Natural killer cell (primary cell): Measurements from ENCODE around the gene S1PR1. TPM values are rescaled to one million over a fixed set of nuclear protein-coding genes. Genes with fewer than 3 reads are reported as not detected.

Experiments used
- ATAC-seq, 3 donors: fragments of 150-1000 bp in 2 of 3; fragments of 200-7000 bp in 1 of 3; cut with Tn5 transposase; 1 replicate in 1 of 3; 2 replicates in 2 of 3; pipeline ENCODE4 v1.10.0; 2021; ENCODE audit warnings: mild to moderate bottlenecking in 2 of 3, moderate library complexity in 2 of 3
- DNase-seq, 2 donors: peaks; one replicate each; pipeline versions ENCODE4 v3.0.0 to v3.0.0-alpha.2; 2013 to 2021; ENCODE audit warnings: mixed read lengths in 1 of 2
- H3K27ac ChIP-seq: one replicate; pipeline ENCODE4 v1.5.1; 2013; ENCODE audit warnings: mild to moderate bottlenecking, low read length
- H3K27me3 ChIP-seq: one replicate; pipeline ENCODE4 v1.6.1; 2013; ENCODE audit warnings: low read length; ENCODE audit not compliant: control insufficient read depth, insufficient read depth
- H3K36me3 ChIP-seq: one replicate; pipeline ENCODE4 v1.6.1; 2013; ENCODE audit warnings: low read length; ENCODE audit not compliant: control insufficient read depth, insufficient read depth
- H3K4me1 ChIP-seq: one replicate; pipeline ENCODE4 v1.6.1; 2013; ENCODE audit warnings: low read length; ENCODE audit not compliant: control insufficient read depth, insufficient read depth
- H3K4me3 ChIP-seq: one replicate; pipeline ENCODE4 v1.5.1; 2013; ENCODE audit warnings: low read length
- H3K9me3 ChIP-seq: one replicate; pipeline ENCODE4 v1.6.1; 2013; ENCODE audit warnings: low read length; ENCODE audit not compliant: control insufficient read depth, insufficient read depth
- H3K27ac Mint-ChIP-seq, 2 donors: one replicate each; pipeline ENCODE4 v1.8.0; 2022; ENCODE audit warnings: mild to moderate bottlenecking in 2 of 2, mixed read lengths in 2 of 2, moderate library complexity in 1 of 2
- H3K27me3 Mint-ChIP-seq, 2 donors: one replicate each; pipeline ENCODE4 v1.8.0; 2022; ENCODE audit warnings: low read depth in 2 of 2, mixed read lengths in 2 of 2
- H3K36me3 Mint-ChIP-seq: one replicate; pipeline ENCODE4 v1.8.0; 2022; ENCODE audit warnings: mixed read lengths
- H3K4me1 Mint-ChIP-seq, 2 donors: one replicate each; pipeline ENCODE4 v1.8.0; 2022; ENCODE audit warnings: mixed read lengths in 2 of 2
- H3K4me3 Mint-ChIP-seq: one replicate; pipeline ENCODE4 v1.8.0; 2022; ENCODE audit warnings: mild to moderate bottlenecking, moderate library complexity, mixed read lengths
- H3K9me3 Mint-ChIP-seq, 2 donors: one replicate each; pipeline ENCODE4 v1.8.0; 2022; ENCODE audit warnings: mixed read lengths in 2 of 2
- WGBS: methylation state at CpG from one replicate; pipeline ENCODE4 v1.1.7; 2013; ENCODE audit warnings: missing lambda C conversion rate; ENCODE audit not compliant: insufficient coverage; 5-methylcytosine and 5-hydroxymethylcytosine counted together
- intact Hi-C: fragments of 100-400 bp; cut with micrococcal nuclease; formaldehyde crosslinking; loops from one replicate; pipeline ENCODE4 v1.14.2; 2022
- total RNA-seq, 4 donors: library from RNA; stranded (reverse); fragments of 120-200 nt in 1 of 4; gene quantifications; one replicate each; pipeline versions ENCODE4 v1.2.3 to v1.2.4, GENCODE V29; 2013 to 2022
- TF ChIP-seq, protein P1 (sequence below): fragments of 200-600 bp; IDR thresholded peaks from one replicate; pipeline ENCODE4 v1.8.0; 2022; ENCODE audit warnings: antibody characterized with exemption

Gene S1PR1
- total RNA-seq, 3 donors from 2014 or later (not counting 1 experiment from before 2014, with no cell fraction given), result 33.5 to 114 (median 80.2) TPM

DNA sequence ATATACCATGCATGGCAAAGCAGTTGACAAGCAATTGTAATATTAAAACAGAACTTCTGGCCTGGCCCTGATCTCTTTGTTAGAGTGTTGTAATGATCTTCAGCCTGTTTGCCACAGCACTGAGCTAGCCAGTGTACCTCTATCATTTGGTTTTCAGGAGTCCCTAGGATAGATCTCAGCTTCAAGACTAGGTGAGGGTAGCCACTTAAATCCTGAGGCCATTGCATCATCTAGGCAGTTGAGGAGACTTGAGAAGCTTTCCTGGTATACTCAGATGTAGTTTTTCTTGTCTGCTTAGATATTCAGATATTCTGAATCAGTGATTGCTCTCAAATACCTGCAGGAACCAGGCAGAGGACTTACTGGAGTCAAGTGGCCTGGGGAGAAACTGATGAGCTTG lies 14.7 kb downstream of the S1PR1 start:
- peaks cover 19% of the 10 kb centered on the region for H3K4me1 ChIP-seq
- Mint-ChIP-seq H3K36me3 (no peaks in the 10 kb centered on the region), H3K4me1 (peaks cover 22 to 34% of the 10 kb centered on the region in 2 donors), H3K27me3 (no peaks in the 10 kb centered on the region), H3K27ac (peak overlapping the region in 1 of 2 donors; percentile 49), H3K9me3 (no peaks in the 10 kb centered on the region), H3K4me3 (no peak overlapping the region)
- no peak overlapping the region for H3K4me3 ChIP-seq
- TF ChIP-seq, protein P1, sequence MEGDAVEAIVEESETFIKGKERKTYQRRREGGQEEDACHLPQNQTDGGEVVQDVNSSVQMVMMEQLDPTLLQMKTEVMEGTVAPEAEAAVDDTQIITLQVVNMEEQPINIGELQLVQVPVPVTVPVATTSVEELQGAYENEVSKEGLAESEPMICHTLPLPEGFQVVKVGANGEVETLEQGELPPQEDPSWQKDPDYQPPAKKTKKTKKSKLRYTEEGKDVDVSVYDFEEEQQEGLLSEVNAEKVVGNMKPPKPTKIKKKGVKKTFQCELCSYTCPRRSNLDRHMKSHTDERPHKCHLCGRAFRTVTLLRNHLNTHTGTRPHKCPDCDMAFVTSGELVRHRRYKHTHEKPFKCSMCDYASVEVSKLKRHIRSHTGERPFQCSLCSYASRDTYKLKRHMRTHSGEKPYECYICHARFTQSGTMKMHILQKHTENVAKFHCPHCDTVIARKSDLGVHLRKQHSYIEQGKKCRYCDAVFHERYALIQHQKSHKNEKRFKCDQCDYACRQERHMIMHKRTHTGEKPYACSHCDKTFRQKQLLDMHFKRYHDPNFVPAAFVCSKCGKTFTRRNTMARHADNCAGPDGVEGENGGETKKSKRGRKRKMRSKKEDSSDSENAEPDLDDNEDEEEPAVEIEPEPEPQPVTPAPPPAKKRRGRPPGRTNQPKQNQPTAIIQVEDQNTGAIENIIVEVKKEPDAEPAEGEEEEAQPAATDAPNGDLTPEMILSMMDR, result no peak
- no peaks in the 10 kb centered on the region for H3K36me3 ChIP-seq
- intact Hi-C loops, result no loop called here
- no peaks in the 10 kb centered on the region for H3K27me3 ChIP-seq
- ATAC-seq, result no peak
- H3K9me3 ChIP-seq, result no peaks in the 10 kb centered on the region
- no peak overlapping the region for H3K27ac ChIP-seq
- DNase-seq, result no peak

DNA sequence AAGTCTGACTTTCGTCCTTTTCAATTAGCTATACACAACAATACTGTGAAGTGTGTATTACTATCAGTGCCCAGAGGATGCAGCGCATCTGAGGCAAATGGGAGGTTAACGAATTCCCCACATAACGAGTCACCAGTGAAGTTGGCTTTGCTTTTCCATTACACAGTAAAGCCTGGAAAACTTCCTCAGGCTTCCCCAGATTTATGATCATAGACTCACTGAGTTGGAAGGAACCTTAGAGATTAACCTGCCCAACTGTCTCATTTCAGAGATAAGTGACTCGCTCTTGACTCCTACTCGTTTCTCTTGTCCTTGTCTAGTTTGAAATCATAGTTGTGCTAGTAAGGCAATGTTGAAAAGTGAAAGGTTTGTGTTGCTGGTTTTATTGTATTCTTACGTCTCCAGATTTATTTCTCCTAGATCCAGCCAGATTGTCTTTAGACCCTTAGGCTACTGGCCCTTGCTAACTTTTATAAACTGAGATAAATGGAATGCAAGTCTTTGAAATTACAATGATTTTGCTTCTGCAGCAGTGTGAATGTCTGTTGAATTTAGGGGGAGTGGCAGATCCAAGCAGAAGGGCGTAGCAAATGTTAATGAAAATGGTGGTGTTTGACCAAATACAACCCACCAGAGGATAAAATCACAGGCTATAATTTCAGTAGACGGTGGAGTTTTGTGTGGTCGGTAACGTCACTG lies 17.3 kb downstream of the S1PR1 start:
- peaks cover 32 to 42% of the 10 kb centered on the region in 2 donors for H3K4me1 Mint-ChIP-seq
- 95% methylated on average over 9 of the region's 11 CpGs for WGBS

DNA sequence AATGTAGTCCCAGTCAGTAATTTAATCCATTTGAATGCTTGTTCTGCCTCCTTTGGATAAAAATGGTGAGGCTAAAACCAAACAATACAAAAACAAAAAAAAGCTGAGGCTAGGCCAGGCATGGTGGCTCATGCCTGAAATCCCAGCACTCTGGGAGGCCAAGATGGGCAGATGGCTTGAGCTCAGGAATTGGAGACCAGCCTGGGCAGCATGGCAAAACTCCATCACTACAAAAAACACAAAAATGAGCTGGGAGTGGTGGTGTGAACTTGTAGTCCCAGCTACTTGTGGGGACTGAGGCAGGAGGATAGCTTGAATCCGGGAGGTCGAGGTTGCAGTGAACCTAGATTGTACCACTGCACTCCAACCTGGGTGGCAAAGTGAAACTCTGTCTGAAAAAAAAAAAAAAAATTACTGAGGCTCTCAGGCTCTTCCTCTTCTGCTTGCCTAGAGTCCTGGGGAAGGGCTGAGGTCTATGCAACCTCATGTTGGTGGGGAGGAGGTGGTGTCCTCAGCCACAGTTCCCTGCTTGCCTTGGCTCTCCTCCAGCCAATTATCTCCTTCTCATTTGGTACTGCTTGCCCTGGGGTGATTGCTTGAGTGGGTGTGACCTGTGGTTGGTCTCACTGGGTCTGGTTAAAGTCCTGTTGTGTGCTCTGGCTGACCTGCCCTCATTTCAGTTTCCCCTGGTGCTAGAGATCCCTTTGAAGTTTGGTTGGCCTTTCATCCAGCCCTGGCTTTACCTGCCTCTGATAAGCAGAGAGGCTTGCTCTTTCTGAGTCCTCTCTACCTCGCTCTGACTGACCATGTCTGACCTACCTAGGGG lies 20.9 kb downstream of the S1PR1 start:
- peak in 1 of 2 donors; percentile 73 for DNase-seq
- no peaks in the 10 kb centered on the region for H3K27me3 Mint-ChIP-seq
- WGBS, result 19% methylated on average over 3 of the region's 3 CpGs
- Histone ChIP-seq H3K9me3 (no peaks in the 10 kb centered on the region), H3K36me3 (no peaks in the 10 kb centered on the region), H3K4me3 (no peak overlapping the region), H3K27me3 (no peaks in the 10 kb centered on the region), H3K27ac (peak overlapping the region; percentile 60), H3K4me1 (peaks cover 28% of the 10 kb centered on the region)
- no peaks in the 10 kb centered on the region for H3K36me3 Mint-ChIP-seq
- TF ChIP-seq, protein P1, result no peak
- H3K9me3 Mint-ChIP-seq, result no peaks in the 10 kb centered on the region
- H3K27ac Mint-ChIP-seq, result peak overlapping the region; percentile 80 to 88
- peak; percentile 57 to 90 (median 74) for ATAC-seq
- peak overlapping the region; percentile 71 for H3K4me3 Mint-ChIP-seq
- intact Hi-C loops, result no loop called here
- peaks cover 47 to 62% of the 10 kb centered on the region in 2 donors for H3K4me1 Mint-ChIP-seq

More for the DNA sequence above, 17.3 kb downstream of the S1PR1 start:
- H3K27me3 Mint-ChIP-seq, result no peaks in the 10 kb centered on the region
- H3K36me3 Mint-ChIP-seq, result no peaks in the 10 kb centered on the region
- Histone ChIP-seq H3K4me3 (no peak overlapping the region), H3K36me3 (no peaks in the 10 kb centered on the region), H3K27ac (no peak overlapping the region), H3K4me1 (peaks cover 23% of the 10 kb centered on the region), H3K9me3 (no peaks in the 10 kb centered on the region), H3K27me3 (no peaks in the 10 kb centered on the region)
- ATAC-seq (no peak), DNase-seq (no peak)
- TF ChIP-seq, protein P1, result no peak
- no peaks in the 10 kb centered on the region for H3K9me3 Mint-ChIP-seq
- H3K27ac Mint-ChIP-seq, result peak overlapping the region in 1 of 2 donors; percentile 17
- intact Hi-C loops, result no loop called here
- H3K4me3 Mint-ChIP-seq, result no peak overlapping the region
